Liver (tissue), 9 donors: ENCODE results near the gene IRX2. TPM values are rescaled to one million over a fixed set of nuclear protein-coding genes. Genes with fewer than 3 reads are reported as not detected.

ENCODE experiments used
- DNase-seq: peaks from one replicate; pipeline ENCODE4 v3.0.0-alpha.2; 2017; ENCODE audit warnings: low spot score
- H3K27ac ChIP-seq, 2 donors: one replicate each; pipeline ENCODE4 v1.7.0; 2013; ENCODE audit warnings: inconsistent platforms in 2 of 2, low read length in 2 of 2, control low read depth in 1 of 2, low read depth in 1 of 2, mild to moderate bottlenecking in 1 of 2
- H3K27me3 ChIP-seq, 4 donors: one replicate each; pipeline versions ENCODE4 v1.6.1 to v1.7.0; 2013; ENCODE audit warnings: low read length in 3 of 4, inconsistent platforms in 1 of 4, mild to moderate bottlenecking in 1 of 4, moderate library complexity in 1 of 4; ENCODE audit not compliant: control insufficient read depth in 4 of 4, insufficient read depth in 4 of 4
- H3K36me3 ChIP-seq, 4 donors: one replicate each; pipeline versions ENCODE4 v1.6.1 to v1.7.0; 2013; ENCODE audit warnings: low read length in 3 of 4, mild to moderate bottlenecking in 3 of 4, low read depth in 1 of 4, moderate library complexity in 1 of 4; ENCODE audit not compliant: control insufficient read depth in 4 of 4, insufficient read depth in 3 of 4
- H3K4me1 ChIP-seq, 4 donors: one replicate each; pipeline versions ENCODE4 v1.6.1 to v1.7.0; 2013; ENCODE audit warnings: low read length in 3 of 4, mild to moderate bottlenecking in 3 of 4, moderate library complexity in 1 of 4; ENCODE audit not compliant: control insufficient read depth in 4 of 4, insufficient read depth in 4 of 4
- H3K4me3 ChIP-seq, 3 donors: one replicate each; pipeline versions ENCODE4 v1.6.1 to v1.7.0; 2013; ENCODE audit warnings: low read length in 3 of 3, control low read depth in 1 of 3, low read depth in 1 of 3, mild to moderate bottlenecking in 1 of 3
- H3K9ac ChIP-seq, 2 donors: one replicate each; pipeline ENCODE4 v1.7.0; 2013; ENCODE audit warnings: low read length in 2 of 2, mild to moderate bottlenecking in 2 of 2, moderate library complexity in 2 of 2, control low read depth in 1 of 2, low read depth in 1 of 2
- H3K9me3 ChIP-seq, 4 donors: one replicate each; pipeline versions ENCODE4 v1.6.1 to v1.7.0; 2013; ENCODE audit warnings: low read length in 3 of 4; ENCODE audit not compliant: control insufficient read depth in 4 of 4
- EGR1 ChIP-seq, 2 donors: IDR thresholded peaks; 2 replicates each; pipeline ENCODE4 v1.6.1; 2016 to 2018; ENCODE audit warnings: antibody characterized with exemption in 2 of 2, low read depth in 2 of 2
- FOXA1 ChIP-seq: IDR thresholded peaks from 2 replicates; pipeline ENCODE4 v1.6.1; 2016; ENCODE audit warnings: antibody characterized with exemption
- GABPA ChIP-seq, 2 donors: IDR thresholded peaks in 1 of 2; conservative IDR thresholded peaks in 1 of 2; 2 replicates each; pipeline ENCODE4 v1.6.1; 2016; ENCODE audit warnings: antibody characterized with exemption in 2 of 2, mild to moderate bottlenecking in 1 of 2, moderate library complexity in 1 of 2
- HNF4A ChIP-seq, 2 donors: conservative IDR thresholded peaks; 2 replicates each; pipeline ENCODE4 v1.6.1; 2016; ENCODE audit warnings: antibody characterized with exemption in 2 of 2, mild to moderate bottlenecking in 2 of 2
- JUND ChIP-seq, 2 donors: IDR thresholded peaks; 2 replicates each; pipeline ENCODE4 v1.6.1; 2016; ENCODE audit warnings: antibody characterized with exemption in 2 of 2
- NR2F2 ChIP-seq: IDR thresholded peaks from 2 replicates; pipeline ENCODE4 v1.6.1; 2016; ENCODE audit warnings: antibody characterized with exemption
- REST ChIP-seq: IDR thresholded peaks from 2 replicates; pipeline ENCODE4 v1.6.1; 2016; ENCODE audit warnings: antibody characterized with exemption, mild to moderate bottlenecking
- RXRA ChIP-seq, 2 donors: IDR thresholded peaks; 2 replicates each; pipeline ENCODE4 v1.6.1; 2017 to 2018; ENCODE audit warnings: antibody characterized with exemption in 2 of 2, mild to moderate bottlenecking in 1 of 2
- TAF1 ChIP-seq: conservative IDR thresholded peaks from 2 replicates; pipeline ENCODE4 v1.6.1; 2016; ENCODE audit warnings: antibody characterized with exemption, mild to moderate bottlenecking
- WGBS: extraction: QIAGEN DNeasy Blood & Tissue Kit; methylation state at CpG from one replicate; pipeline ENCODE4 v1.1.7; 2013; 5-methylcytosine and 5-hydroxymethylcytosine counted together
- polyA plus RNA-seq, 2 donors: library from polyadenylated mRNA; stranded (reverse) in 1 of 2; unstranded in 1 of 2; fragments of 200-250 nt in 1 of 2; fragments of >200 nt in 1 of 2; fragmentation: Nextera tagmentation in 1 of 2; extraction: Ambion mirVana in 1 of 2; gene quantifications; one replicate each; pipeline versions ENCODE4 v1.2.1 to v1.2.3, GENCODE V29; 2013 to 2015
- total RNA-seq, 2 donors: library from RNA; depleted of rRNA; stranded (reverse); fragments of >200 nt; gene quantifications; one replicate each; pipeline ENCODE4 v1.2.3, GENCODE V29; 2014
- TF ChIP-seq, protein P1 (sequence below): fragments of 150-350 bp; IDR thresholded peaks from 2 replicates; pipeline ENCODE4 v1.5.1; 2017; ENCODE audit warnings: improper control_type of control experiment, low read depth, low read length; ENCODE audit not compliant: missing input control
- TF ChIP-seq, protein P2 (sequence below): IDR thresholded peaks from 2 replicates; pipeline ENCODE4 v1.6.1; 2016; ENCODE audit warnings: antibody characterized with exemption
- TF ChIP-seq, protein P3 (sequence below): IDR thresholded peaks from 2 replicates; pipeline ENCODE4 v1.6.1; 2016; ENCODE audit warnings: antibody characterized with exemption
- donor health status: healthy.
- donor health status: healthy.
- donor health status: healthy.
- donor health status: healthy.
- donor health status: healthy.

The IRX2 gene
- total and polyA plus RNA-seq, 4 donors, result not detected

DNA sequence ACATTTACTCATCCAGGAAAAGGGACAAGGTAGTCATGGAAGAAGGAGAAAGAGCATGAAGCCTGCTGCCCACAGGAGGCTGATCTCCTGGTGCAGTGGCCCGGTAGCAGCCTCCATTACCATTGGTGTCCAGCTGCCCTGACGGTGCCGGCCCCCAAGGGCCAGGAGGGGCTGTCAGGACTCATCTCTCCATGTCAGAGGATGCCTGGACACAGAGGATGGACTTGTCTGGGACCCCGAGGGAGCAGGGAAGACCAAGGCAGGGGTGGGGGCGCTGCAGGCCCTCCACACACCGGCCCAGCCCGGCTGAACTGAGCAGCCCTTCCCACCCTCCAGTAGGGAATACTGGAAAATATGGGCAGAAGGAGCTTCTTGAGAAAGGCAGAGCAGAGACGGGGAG is 52.2 kb downstream of the IRX2 start:
- Histone ChIP-seq H3K27ac (no peak overlapping the region), H3K4me1 (no peaks in the 10 kb centered on the region), H3K36me3 (no peaks in the 10 kb centered on the region), H3K9ac (no peak overlapping the region), H3K9me3 (no peaks in the 10 kb centered on the region), H3K4me3 (no peak overlapping the region), H3K27me3 (no peaks in the 10 kb centered on the region)
- DNase-seq, result no peak
- WGBS, result 80% methylated on average over 8 of the region's 8 CpGs
- TF ChIP-seq FOXA1 (no peak), EGR1 (IDR thresholded peaks at IDR 0.05; ENCODE audit: low read depth in 2 of 2) (no peak), JUND (IDR thresholded peaks at IDR 0.05) (no peak)
- TF ChIP-seq, protein P1, sequence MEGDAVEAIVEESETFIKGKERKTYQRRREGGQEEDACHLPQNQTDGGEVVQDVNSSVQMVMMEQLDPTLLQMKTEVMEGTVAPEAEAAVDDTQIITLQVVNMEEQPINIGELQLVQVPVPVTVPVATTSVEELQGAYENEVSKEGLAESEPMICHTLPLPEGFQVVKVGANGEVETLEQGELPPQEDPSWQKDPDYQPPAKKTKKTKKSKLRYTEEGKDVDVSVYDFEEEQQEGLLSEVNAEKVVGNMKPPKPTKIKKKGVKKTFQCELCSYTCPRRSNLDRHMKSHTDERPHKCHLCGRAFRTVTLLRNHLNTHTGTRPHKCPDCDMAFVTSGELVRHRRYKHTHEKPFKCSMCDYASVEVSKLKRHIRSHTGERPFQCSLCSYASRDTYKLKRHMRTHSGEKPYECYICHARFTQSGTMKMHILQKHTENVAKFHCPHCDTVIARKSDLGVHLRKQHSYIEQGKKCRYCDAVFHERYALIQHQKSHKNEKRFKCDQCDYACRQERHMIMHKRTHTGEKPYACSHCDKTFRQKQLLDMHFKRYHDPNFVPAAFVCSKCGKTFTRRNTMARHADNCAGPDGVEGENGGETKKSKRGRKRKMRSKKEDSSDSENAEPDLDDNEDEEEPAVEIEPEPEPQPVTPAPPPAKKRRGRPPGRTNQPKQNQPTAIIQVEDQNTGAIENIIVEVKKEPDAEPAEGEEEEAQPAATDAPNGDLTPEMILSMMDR, result no peak

- no peak overlapping the region for H3K4me3 ChIP-seq
- no peaks in the 10 kb centered on the region for H3K9me3 ChIP-seq
- H3K36me3 ChIP-seq, result no peaks in the 10 kb centered on the region
- no peak for DNase-seq
- WGBS, result 76% methylated on average over 13 of the region's 13 CpGs
- no peaks in the 10 kb centered on the region for H3K4me1 ChIP-seq
- no peak for TF ChIP-seq GABPA (IDR thresholded peaks at IDR 0.05 in 1 of 2, conservative IDR thresholded peaks at IDR 0.05 in 1 of 2)
- TF ChIP-seq JUND (IDR thresholded peaks at IDR 0.05), result no peak
- no peak for TF ChIP-seq TAF1
- TF ChIP-seq, protein P2, sequence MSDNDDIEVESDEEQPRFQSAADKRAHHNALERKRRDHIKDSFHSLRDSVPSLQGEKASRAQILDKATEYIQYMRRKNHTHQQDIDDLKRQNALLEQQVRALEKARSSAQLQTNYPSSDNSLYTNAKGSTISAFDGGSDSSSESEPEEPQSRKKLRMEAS, result no peak
- no peak for TF ChIP-seq REST
- TF ChIP-seq, protein P1, result no peak
- TF ChIP-seq, protein P3, sequence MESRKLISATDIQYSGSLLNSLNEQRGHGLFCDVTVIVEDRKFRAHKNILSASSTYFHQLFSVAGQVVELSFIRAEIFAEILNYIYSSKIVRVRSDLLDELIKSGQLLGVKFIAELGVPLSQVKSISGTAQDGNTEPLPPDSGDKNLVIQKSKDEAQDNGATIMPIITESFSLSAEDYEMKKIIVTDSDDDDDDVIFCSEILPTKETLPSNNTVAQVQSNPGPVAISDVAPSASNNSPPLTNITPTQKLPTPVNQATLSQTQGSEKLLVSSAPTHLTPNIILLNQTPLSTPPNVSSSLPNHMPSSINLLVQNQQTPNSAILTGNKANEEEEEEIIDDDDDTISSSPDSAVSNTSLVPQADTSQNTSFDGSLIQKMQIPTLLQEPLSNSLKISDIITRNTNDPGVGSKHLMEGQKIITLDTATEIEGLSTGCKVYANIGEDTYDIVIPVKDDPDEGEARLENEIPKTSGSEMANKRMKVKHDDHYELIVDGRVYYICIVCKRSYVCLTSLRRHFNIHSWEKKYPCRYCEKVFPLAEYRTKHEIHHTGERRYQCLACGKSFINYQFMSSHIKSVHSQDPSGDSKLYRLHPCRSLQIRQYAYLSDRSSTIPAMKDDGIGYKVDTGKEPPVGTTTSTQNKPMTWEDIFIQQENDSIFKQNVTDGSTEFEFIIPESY, result no peak
- no peak for TF ChIP-seq NR2F2
- no peak for TF ChIP-seq RXRA (IDR thresholded peaks at IDR 0.05)
- no peak for TF ChIP-seq HNF4A (conservative IDR thresholded peaks at IDR 0.05)
- no peak overlapping the region for H3K27ac ChIP-seq
- no peak overlapping the region for H3K9ac ChIP-seq
- H3K27me3 ChIP-seq, result no peaks in the 10 kb centered on the region
Measured at GRCh38 chr5:2698581-2698980, 52.9 kb downstream of the IRX2 start.
